HG03196 (cell line): ENCODE data around the gene AIP.
A peak's percentile ranks its signal among the peaks of the same experiment; 100 is the strongest.
"Not testable (repeated sequence)": the region's sequence is repeated elsewhere in the genome, so short reads cannot be mapped to it uniquely, and the experiment has no call there.

Experiments
- ATAC-seq: cut with Tn5 transposase; IDR thresholded peaks from one replicate; pipeline ENCODE4 v1.9.1; 2021; ENCODE audit not compliant: unreplicated experiment

Gene AIP

GRCh38 chr11:67505605-67506396 is 23.0 kb downstream of the AIP start:
- ATAC-seq: peak; percentile 31

- ATAC-seq: no peak
These were observed 23.7 kb downstream of the AIP start for GRCh38 chr11:67506426-67507051.

GRCh38 chr11:67507242-67507863 is 24.5 kb downstream of the AIP start:
- ATAC-seq: no peak

GRCh38 chr11:67507864-67508485 is 25.1 kb downstream of the AIP start, which contains the start of gene CDK2AP2:
Gene CDK2AP2, minus strand, starts transcription at chr11:67508162. Its CDS starts 80 bp downstream, at chr11:67508082.
- peak; percentile 58 for ATAC-seq

- peak; percentile 31 for ATAC-seq
These were observed 25.8 kb downstream of the AIP start for GRCh38 chr11:67508486-67509121.

- ATAC-seq: no peak
These were observed 27.2 kb downstream of the AIP start for GRCh38 chr11:67510023-67510345.

GRCh38 chr11:67511558-67511957 is 28.7 kb downstream of the AIP start:
- ATAC-seq: not testable (repeated sequence)

- ATAC-seq: no peak
These were observed 31.3 kb downstream of the AIP start for GRCh38 chr11:67514116-67514515.

- ATAC-seq: no peak
These were observed 34.0 kb downstream of the AIP start for GRCh38 chr11:67516806-67517205.

- no peak for ATAC-seq
These were observed 35.1 kb downstream of the AIP start for GRCh38 chr11:67517784-67518552.

- ATAC-seq: no peak
These were observed 36.9 kb downstream of the AIP start for GRCh38 chr11:67519726-67520125.

- ATAC-seq: no peak
These were observed 38.3 kb downstream of the AIP start for GRCh38 chr11:67520856-67521824.

- no peak for ATAC-seq
These were observed 39.1 kb downstream of the AIP start for GRCh38 chr11:67521924-67522323.

- ATAC-seq: no peak
These were observed 39.5 kb downstream of the AIP start for GRCh38 chr11:67522338-67522737.

- ATAC-seq: no peak
These were observed 40.2 kb downstream of the AIP start, which contains the start of gene CABP2 for GRCh38 chr11:67522844-67523555. Gene CABP2, minus strand, starts transcription at chr11:67523446. Its CDS starts 120 bp downstream, at chr11:67523326.

GRCh38 chr11:67523556-67524479 is 41.0 kb downstream of the AIP start:
- ATAC-seq: no peak

- no peak for ATAC-seq
These were observed 41.6 kb downstream of the AIP start for GRCh38 chr11:67524480-67524808.
